ENCODE results near the gene EIF4G3. TPM values are rescaled to one million over a fixed set of nuclear protein-coding genes. Genes with fewer than 3 reads are reported as not detected.
"Not testable (repeated sequence)": the region's sequence is repeated elsewhere in the genome, so short reads cannot be mapped to it uniquely, and the experiment has no call there.

Gene EIF4G3
- total RNA-seq, 1 experiment from 2014 or later: 23.2 TPM

- DNase-seq (ENCODE audit: low spot score): no peak
Observed at GRCh38 chr1:21154717-21155116, 22.0 kb downstream of the EIF4G3 start.

DNA sequence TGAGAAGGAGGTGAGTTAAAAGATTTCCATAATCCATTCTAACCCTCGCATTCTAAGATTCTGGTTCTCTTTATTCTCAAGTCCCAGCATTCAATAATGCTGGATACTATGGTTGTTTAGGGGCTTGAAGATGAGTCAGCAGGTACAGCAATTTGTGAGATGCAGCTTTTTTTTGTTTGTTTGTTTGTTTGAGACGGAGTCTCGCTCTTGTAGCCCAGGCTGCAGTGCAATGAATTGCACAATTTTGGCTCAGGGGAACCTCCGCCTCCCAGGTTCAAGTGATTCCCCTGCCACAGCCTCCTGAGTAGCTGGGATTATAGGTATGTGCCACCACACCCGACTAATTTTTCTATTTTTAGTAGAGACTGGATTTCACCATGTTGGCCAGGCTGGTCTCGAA lies 23.3 kb downstream of the EIF4G3 start:
- no peak for DNase-seq (ENCODE audit: low spot score)

- no peak for DNase-seq (ENCODE audit: low spot score)
Observed at GRCh38 chr1:21152423-21153100, 24.1 kb downstream of the EIF4G3 start.

DNA sequence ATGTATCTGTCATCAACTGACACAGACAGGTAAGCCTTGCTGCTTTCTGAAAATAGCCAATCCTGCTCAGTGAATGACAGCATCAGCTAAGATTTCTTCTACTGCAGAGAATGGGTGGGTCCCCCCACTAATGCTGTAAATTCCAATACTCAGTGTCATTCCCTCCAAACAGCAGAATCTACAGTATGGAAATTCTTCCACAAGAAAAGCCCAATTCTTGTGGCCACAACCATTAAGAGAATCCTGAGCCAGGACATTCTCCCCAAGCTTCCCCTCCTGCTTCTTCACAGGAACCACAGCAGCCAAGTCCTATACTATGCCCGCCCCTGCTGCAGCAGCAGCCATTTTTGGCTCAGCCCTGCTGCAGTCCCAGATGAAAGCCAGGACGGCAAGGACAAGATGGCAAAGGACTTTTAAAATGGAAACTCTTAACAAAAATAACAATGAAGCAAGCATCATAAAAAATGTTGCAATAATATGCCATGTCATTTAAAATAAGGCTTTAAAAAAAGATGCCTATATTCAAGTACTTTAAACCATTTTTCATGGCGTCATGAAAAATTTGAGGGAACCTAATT lies 26.8 kb downstream of the EIF4G3 start:
- peak; percentile 84 for DNase-seq (ENCODE audit: low spot score)

DNA sequence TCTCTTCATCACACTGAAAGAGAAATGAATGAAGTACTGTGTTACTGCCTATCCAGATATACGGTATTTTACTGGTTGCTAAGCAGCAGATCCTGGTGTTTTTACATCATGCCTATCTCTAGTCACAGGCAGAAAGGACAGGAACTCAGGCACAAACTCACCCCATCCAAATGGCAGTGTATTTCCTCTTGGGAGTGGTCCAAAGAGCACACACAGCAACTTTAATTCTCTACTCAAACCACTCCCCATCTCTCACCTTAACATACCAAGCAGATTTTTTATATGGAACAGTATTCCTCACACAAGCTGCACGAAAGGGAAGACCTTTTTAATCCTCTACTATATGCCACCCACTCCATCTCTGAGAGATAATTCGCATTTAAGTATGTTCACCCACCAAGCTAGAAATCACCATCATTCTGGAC lies 27.3 kb downstream of the EIF4G3 start:
- peak; percentile 45 for DNase-seq (ENCODE audit: low spot score)

DNA sequence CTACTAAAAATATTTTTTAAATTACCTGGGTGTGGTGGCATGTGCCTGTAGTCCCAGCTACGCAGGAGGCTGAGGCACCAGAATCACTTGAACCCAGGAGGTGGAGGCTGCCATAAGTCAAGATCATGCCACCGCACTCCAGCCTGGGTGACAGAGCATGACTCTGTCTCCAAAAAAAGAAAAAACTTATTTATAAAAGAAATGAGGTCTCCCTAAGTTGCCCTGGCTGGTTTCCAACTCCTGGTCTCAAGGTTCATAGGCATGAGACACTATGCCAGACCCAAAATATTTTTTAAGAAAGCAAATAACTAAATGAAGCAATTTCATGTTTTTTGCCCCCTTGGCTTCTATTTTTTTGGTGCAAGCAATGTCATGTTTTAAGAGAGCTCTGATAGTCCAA lies 32.9 kb downstream of the EIF4G3 start:
- no peak for DNase-seq (ENCODE audit: low spot score)

- DNase-seq (ENCODE audit: low spot score): no peak
Observed at GRCh38 chr1:21143138-21143537, 33.6 kb downstream of the EIF4G3 start.

DNA sequence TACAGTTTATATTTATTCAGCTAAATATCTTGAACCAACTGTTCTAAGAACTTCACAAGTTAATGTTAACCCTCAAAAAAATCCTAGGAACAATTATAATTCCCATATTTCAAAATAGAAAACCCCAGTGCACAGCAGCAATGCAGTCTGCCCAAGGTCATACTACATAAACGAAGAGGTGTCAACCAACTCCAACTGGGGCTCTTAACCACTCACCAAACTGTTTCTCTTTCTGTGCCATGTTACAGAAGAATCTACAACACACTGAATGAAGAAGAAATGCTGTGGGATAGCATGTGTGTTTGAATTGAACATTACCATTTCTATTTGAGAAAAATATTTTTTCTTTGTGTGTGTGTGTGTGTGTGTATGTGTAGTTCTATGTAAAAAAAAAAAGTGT lies 35.7 kb downstream of the EIF4G3 start:
- no peak for DNase-seq (ENCODE audit: low spot score)

DNA sequence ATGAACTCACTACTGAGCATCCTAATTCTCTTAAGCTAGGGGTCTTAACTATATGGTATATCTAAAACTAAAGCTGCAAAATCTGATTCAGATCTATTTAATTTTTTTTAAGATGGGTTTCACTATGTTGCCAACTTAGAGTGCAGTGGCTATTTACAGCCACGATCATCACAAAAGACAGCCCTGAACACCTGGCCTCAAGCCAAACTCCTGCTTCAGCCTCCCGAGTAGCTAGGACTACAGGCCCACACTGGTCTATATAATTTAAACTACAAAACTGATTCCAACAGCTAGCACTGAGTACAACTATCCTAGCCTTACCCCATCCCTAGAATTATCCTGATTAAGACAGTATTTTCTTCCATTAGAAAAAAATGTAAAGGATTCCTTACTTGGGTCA lies 37.1 kb downstream of the EIF4G3 start:
- DNase-seq (ENCODE audit: low spot score): no peak

- not testable (repeated sequence) for DNase-seq (ENCODE audit: low spot score)
Observed at GRCh38 chr1:21136344-21136743, 40.4 kb downstream of the EIF4G3 start.

DNA sequence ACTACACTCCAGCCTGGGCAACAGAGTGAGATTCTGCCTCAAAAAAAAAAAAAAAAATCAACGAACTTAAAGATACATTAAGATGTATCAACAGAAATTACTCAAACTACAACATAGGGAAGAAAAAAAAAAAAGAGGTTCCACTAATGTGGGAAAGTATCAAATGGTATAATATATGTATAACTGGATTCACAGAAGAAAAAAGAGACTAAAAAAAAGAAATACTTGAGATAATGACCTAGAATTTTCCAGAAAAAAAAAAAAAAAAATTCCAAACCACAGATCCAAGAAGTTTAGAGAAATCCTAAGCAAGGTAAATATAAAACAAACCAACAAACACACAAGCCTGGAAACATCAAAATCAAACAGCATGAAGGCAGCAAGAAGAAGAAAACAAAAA lies 45.5 kb downstream of the EIF4G3 start:
- no peak for DNase-seq (ENCODE audit: low spot score)

DNA sequence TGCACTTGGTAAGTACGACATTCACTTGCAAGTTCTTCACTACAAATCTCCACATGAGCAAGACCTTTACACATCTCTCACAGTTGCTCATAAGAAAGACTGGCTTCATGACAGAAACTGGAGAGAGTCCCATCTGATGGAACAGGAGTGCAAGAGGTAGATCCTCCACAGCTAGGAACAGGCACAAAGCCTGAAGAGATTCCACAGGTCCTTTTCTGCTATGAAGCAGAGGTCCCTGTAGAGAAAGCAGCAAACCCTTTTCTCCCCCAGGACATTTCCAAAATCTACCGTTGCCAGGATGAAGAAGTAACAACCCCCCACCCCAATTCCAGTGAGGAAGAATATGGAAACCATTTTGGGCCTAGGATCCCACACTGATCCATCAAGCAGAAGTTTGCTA lies 47.3 kb downstream of the EIF4G3 start:
- DNase-seq (ENCODE audit: low spot score): no peak

- no peak for DNase-seq (ENCODE audit: low spot score)
Observed at GRCh38 chr1:21126324-21126723, 50.4 kb downstream of the EIF4G3 start.

DNA sequence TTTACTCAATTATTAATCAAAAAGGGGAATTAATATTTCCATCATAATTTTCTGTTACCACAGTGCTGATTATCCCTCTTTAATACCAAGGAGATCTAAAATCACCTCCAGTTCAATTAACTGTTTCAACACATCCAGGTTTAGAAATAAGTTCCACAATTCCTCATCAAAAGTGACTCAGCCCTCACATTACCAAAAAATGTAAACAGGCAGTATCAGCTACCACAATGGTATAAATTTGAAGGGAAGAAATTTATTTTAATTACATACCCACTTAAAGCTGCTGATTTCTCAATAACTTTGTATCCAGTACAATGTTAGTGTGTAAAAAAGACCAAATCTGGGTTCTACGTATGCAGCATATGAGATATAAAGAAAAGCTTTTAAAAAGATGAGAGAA lies 51.9 kb downstream of the EIF4G3 start:
- DNase-seq (ENCODE audit: low spot score): no peak

DNA sequence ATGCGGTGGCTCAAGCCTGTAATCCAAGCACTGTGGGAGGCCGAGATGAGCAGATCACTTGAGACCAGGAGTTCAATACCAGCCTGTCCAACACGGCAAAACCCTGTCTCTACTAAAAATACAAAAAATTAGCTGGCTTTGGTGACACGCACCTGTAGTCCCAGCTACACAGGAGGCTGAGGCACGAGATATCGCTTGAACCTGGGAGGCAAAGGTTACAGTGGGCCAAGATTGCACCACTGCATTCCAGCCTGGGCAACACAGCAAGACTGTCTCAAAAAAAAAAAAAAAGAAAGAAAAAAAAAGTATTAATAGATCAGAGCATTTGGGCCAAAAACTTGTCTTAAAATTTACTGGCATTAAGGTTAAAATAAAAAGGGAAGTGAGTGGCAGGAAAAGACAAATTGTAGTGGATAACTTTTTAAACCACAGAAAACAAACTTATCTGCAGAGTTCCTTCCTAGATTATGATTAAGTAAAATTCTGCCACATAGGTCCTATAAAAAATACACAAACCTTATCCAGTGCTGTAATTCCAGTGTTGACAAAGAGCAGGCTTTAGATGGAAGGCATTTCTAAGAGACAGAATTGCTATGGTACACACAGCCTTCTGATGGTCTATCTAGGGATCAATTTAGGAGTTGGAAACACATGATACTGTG lies 53.3 kb downstream of the EIF4G3 start:
- no peak for DNase-seq (ENCODE audit: low spot score)

- DNase-seq (ENCODE audit: low spot score): no peak
Observed at GRCh38 chr1:21121764-21122471, 54.8 kb downstream of the EIF4G3 start.

DNA sequence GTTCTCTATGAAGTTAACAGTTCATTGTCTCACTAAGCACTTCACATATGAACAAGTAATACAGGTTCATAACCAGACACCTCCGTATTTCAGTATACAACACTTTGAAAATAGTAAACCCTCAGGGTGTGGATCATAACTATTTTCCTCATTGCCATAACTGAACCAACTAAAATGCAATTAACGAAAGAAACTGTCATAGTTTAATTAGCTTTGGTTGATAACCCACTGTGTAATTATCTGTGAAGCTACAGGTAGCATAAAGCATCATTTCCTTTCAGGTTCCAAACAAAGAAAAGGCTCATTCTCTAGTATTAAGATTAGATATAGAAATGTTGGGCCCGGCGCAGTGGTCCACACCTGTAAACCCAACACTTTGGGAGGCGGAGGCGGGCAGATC lies 58.5 kb downstream of the EIF4G3 start:
- DNase-seq (ENCODE audit: low spot score): no peak

- no peak for DNase-seq (ENCODE audit: low spot score)
Observed at GRCh38 chr1:21117597-21118001, 59.1 kb downstream of the EIF4G3 start.

GRCh38 chr1:21117159-21117558 lies 59.5 kb downstream of the EIF4G3 start:
- no peak for DNase-seq (ENCODE audit: low spot score)

DNA sequence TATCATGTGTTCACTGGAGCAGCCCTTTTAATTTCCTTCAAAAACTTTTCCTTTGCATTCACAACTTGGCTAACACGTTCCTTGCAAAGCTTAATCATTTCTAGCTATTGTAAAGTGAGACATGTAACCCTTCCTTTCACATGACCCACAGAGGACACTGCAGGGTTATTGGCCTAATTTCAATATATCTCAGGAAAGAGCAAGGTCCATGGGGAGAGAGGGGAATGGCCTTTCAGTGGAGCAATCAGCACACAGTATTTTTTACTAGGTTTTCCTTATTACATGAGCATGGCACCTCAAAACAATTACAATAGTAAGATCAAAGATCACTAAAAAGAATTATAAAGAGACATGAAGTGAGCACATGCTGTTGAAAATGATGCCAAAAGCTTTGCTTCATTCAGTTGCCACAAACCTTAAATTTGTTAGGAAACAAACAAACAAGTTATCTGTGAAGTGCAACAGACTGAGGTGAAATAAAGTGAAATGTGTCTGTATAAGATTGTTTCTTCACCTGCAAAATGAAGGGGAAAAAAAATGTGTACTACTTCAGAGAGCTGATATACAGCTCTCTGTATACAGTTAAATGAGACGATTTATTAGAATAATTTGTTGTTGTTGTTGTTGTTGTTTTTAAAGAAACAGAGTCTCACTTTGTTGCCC lies 61.5 kb downstream of the EIF4G3 start:
- no peak for DNase-seq (ENCODE audit: low spot score)

GRCh38 chr1:21114431-21114830 lies 62.3 kb downstream of the EIF4G3 start:
- DNase-seq (ENCODE audit: low spot score): no peak

DNA sequence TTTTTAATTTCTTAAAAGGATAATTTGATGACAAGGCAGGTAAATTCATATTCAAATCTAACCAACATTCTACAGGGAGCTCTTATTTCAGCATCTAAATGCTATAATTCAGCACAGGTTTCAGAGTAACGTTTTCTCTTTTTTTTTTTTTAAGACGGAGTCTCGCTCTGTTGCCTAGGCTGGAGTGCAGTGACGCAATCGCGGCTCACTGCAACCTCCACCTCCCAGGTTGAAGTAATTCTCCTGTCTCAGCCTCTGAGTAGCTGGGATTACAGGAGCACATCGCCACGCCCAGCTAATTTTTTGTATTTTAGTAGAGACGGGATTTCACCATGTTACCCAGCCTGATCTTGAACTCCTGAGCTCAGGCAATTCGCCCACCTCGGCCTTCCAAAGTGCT lies 66.5 kb downstream of the EIF4G3 start:
- DNase-seq (ENCODE audit: low spot score): no peak
